Stimulated activated CD8-positive, alpha-beta memory T cell treated with anti-CD3 and anti-CD28 coated beads, Interleukin-7, amount 100 ng/mL, for 4 hours (primary cell): Measurements from ENCODE around the gene ATOH8.

ENCODE experiments used
- DNase-seq, 2 donors: peaks; one replicate each; pipeline ENCODE4 v3.0.0-alpha.2; 2020; ENCODE audit warnings: low read depth in 2 of 2

Gene ATOH8

DNA sequence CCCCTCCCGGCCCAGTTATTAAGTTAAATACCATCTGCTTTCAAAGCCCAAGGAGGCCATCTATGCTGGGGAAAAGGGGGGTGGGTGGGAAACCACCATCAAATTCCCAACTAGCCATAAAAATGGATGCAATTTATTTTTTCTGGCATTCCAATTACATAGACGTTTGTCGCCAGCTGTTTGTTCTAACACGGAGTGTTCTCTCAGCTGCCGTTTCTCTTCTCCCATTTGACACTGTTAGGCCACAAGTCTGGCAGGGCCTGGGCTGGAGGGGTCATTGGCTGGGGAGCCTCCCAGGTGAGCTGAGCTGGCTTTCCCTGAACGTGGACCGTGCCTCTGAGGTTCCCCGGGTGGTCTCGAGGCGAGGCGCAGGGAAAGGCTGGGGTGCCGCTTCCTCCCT, 16.6 kb downstream of the ATOH8 start:
- DNase-seq: no peak

DNA sequence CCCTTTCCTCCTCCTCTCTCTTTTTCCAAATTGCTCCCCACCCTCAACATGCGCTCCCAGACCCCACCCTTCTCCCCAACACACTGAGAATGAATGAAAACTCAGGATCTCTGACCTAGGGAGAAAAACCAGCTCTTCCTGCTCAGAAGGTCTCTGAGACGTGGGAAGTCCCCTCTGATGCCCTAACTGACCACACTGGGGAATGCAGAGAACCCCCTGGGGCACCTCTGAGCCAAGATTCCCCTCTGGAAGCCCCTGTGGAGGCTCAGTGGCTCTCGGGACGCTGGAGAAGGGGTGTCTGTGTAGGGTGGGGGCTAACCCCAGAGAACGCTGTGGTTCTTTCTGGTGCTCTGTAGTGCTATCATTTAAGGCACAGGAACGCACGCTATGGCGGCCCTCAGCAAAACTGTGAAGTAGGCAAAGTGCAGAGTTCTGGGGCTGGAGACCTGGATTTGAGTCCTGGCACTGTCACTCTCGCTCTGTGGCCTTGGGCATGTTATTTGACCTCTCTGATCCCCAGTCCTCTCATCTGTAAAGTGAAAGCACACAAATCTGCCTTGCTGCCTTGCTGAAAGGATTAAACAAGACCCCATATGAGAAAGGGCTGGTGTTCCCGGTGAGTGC, 17.1 kb downstream of the ATOH8 start:
- DNase-seq: no peak

DNA sequence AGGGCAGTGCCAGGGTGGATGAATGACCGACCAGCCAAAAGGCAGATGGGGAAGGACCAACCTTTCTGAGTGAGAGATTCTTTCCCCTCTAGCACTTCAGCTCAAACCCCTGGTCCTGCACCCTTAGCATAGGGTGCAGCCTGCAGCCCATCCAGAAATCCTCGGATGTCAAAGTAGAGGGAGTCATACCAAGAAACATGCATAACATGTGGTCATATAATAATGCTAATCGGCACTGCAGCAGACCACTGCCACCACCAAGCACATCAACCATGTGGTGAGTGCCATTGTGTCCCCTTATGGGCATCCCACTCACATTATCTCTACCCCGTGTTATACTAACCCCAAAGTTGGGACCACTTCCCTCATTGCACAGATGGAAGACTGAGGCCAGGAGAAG, 17.7 kb downstream of the ATOH8 start:
- no peak for DNase-seq

GRCh38 chr2:85772019-85772745, 18.4 kb downstream of the ATOH8 start:
- no peak for DNase-seq

GRCh38 chr2:85772841-85773491, 19.2 kb downstream of the ATOH8 start:
- DNase-seq: no peak

- DNase-seq: no peak
These were observed 19.9 kb downstream of the ATOH8 start for GRCh38 chr2:85773692-85774091.

DNA sequence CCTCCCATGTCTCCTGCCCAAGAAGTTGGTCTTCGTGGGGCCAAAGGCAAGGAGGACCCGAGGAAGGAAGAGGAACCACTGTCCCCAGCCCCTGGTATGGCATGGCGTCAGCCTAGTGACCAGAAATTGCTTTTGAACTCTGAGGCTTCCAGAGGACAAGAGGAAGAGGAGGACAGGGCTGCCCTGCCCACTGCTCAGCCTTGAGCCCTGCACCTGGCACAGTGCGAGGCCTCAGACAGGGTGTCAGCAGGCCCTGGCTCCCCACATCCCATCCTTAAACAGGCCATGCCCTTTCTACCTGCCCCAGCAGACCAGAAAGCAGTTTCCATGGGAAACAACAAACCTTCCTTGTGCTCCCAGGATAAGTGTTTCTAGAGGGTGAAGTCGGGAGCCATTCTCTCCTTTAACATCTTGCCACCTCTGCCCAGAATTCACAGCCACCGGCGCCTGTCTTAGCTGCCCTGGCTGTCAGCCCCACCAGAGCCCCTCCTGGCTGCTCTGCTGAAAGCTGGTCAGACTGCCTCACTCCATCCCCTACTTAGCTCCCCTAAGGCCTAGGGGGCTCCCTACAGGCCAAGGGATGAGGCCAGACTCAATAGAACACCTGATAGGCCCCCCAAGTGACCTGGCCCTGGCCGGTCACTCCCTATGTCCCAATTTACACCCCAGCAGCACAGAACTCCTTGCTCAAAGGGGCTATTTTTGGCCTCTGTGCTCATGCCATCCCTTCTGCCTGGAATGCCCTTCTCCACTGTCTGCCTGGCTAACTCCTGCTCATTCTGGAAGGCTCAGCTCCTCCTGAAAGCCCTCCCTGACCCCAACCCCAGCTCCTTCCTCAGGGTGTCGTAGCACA, 20.6 kb downstream of the ATOH8 start:
- DNase-seq: no peak

GRCh38 chr2:85775406-85776381, 21.9 kb downstream of the ATOH8 start:
- no peak for DNase-seq

DNA sequence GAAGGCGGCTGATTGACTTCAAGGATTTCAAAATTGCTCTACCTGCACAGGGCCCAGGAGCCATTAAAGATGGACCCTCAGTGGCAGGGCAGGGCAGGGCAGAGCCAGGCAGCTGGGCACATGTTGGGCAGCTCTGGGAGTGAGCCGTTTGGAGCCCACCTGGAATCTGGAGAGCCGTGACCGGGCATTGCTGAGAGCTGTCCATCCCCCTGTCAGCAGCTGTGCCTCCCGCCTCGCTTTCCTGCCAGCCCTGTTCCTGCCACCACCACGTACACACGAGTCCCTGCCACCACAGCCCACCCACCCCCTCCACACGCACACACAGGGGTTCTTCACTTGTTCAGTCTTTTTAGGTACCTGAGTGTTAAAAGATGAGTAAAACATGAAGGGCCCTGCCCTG, 22.9 kb downstream of the ATOH8 start:
- DNase-seq: no peak

- no peak for DNase-seq
These were observed 23.7 kb downstream of the ATOH8 start for GRCh38 chr2:85777441-85777861.

DNA sequence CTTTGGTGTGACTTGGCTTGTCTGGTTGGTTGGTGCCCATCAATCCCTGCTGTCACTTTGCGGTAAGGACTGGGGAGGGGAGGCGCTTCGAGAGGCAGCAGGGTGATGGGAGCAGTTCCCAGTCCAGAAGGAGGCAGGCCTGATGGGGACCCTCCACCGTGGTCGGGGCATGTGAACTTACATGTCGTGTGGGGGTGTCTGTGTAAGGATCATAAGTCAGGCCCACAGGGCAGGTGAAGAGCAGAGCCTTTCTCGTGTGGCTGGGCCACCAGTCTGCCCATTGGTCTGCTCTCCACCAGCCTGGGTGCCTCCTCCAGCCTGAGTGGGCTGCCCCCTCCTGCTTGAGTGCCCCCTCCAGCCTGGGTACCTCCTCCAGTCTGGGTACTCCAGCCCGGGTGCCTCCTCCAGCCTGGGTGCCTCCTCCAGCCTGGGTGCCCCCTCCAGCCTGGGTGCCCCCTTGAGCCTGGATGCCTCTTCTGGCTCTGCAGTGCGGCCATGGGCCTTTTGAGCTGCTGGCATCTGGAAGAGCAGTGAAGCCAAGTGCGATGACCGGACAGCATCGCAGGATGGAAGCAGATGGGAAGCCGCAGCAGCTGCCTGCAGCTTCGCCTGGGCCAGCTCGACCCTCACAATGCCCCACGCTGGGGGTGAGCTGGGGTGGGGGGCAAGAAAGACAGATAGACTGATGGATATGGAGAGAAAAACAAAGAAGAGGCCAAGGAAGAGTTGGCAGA, 25.0 kb downstream of the ATOH8 start:
- DNase-seq: no peak

DNA sequence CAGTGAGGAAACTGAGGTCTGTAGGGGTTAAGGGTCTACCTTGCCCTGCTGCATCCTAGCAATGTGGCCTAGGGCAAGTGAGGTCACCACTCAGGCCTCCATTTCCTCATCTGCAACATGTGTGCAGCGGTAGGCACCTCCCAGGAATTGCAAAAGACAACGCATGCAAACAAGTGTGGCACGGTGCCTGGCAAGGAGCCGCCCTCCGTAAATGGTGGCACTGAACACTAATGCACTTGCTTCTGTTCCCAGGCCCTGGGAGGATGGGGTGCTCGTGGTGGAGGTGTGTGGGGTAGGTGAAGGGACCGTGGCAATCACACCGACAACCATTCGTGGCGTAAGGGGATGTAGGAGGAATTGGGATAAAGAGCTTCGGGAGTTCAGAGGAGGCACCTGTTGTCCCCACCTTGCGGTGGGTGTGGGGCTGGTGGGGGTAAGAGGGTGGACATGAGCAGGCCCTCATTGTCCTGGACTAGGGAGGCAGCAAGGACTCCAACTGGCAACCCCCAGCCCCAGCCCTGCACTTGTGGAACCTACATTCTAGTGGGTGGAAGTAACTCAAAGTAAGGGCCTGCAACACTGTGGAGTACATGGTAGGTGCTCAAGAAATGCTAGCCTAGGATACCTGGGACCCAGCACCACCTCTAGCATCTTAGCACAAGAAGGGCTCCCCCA, 26.0 kb downstream of the ATOH8 start:
- DNase-seq: no peak

DNA sequence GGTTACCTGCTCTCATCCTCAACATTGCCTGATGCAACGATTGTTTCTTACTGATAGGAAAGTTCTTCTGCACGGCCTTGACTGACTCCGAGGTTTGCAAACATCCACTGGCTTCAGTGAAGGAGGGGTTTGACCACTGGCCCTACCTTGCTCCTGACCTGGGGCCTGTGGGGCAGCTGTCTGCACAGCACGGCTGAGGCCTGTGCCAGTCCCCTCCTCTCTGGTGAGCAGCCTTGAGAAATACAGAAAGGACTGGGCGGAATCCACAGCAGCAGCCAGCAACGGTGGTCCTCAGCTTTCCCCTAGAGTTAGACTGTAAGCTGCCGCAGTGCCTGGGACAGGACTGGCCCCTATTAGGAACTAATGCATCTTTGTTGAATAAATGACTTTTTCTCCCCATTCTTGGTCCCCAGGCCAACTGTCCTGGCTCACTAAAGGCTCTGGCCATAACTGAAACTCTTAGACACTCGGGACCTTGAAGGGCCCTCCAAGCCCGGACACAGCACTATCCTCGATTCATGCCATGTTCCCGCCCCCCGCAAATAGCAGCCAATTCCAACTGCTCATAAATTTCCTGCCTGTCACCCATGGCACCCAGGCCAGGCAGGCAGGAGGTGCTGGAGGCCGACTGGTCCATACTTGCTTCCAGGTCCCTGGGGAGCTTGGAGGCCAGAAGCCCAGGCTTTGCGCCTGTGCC, 26.7 kb downstream of the ATOH8 start:
- DNase-seq: no peak

- DNase-seq: no peak
These were observed 27.2 kb downstream of the ATOH8 start for GRCh38 chr2:85781013-85781332.

DNA sequence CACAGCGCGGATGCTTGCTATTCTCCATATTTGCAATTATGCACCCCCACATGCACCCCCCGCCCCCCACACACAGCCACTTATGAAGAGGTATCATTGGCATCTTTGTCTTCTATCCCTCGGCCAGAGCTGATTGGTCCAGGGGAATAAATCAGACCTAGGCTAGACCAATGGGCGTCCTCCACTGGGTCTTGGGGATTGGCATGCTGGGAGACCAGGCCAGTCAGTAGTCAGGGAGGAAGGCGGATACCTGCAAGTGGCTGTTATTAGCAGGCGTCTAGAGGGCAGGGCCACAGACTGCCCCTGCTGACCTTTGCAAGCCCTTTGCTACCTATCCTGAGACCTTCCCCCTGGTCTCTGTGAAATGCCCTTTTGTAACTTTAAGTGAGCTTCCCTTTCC, 30.0 kb downstream of the ATOH8 start:
- DNase-seq: no peak

DNA sequence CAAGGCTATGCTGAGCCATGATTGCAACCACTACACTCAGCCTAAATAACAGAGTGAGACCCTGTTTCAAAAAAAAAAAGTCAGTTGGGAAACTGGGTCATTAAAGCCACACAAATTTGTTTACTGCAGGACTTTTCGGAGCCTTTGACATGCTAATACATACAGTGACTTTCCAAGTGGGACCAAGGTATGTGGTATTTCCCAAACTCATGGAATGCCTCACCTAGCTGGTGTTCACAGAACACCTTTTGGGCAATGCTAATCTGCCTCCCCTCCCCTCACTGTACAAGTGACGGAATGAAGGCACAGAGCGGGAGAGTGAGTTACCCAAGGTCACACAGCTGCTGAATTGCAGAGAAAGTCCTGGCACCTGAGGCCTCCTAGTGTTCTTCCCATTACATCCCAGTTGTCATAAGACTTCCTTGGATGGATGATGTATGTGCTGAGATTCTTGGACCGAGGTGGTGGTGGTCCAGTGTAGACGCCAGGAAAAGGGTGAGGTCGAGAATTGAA, 30.7 kb downstream of the ATOH8 start:
- no peak for DNase-seq

DNA sequence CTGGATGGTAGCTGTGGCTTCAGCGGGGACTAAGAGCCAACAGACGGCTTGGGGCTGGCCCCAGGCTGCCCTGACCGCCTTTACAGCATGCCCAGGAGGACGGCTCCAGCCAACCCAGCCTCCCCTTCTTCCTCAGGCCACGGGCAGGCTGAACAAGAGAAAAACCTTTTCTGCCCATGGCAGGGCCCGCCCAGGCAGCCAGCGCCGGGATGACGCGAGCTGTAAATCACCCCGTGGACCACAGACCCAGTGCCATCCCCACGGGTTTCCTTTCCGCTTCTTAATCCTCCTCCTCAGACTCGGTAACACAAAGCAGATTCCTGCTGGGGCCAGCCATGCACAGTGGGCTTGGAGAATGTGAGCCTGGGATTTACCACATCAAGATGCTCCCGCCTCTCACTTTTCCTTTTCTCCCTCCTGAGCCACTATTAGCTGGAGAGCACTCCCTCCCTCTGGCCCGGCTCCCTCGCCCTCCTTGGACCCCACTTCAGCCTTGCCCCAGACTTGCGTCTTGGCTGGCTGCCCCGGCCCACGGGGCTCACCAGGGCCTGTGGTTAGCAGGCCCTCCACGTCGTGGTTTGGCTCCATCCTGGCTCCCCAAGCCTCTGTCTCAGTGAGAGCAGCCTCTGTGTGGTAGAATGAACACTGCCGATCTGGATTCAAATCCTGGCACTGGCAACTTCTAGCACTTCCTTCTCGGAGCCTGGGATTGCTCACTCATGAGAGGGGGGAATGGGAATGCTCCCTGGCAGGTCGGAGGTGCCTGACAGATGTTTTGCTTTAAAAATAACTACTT, 31.4 kb downstream of the ATOH8 start:
- DNase-seq: no peak

DNA sequence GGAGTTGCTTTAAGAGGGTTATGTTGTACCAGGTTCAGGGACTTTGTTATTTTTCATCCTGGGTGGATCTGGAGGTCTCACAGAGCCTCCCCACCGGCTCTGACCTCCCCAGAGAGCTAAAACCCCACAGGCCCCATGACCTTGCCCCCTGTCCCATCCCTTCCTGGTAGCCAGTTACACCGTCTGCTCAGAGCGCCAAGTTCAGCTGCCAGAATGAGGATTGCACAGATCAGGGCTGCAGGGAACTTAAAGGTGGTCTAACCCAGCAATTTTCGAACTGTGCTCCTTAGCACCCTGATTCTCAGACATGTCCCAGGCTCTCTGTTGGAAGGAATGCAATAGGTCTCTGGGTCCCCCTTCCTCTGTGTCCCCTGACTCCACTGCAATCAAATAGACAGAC, 32.1 kb downstream of the ATOH8 start:
- DNase-seq: no peak
